Ishikawa (cell line): ENCODE measurements around the gene SPAG6.

Experiments
- CREB1 ChIP-seq: IDR thresholded peaks from 2 replicates; pipeline ENCODE4 v1.6.1; 2012; ENCODE audit warnings: low read depth
- YY1 ChIP-seq: IDR thresholded peaks from 2 replicates; pipeline ENCODE4 v1.6.1; 2012; ENCODE audit warnings: low read depth

DNA sequence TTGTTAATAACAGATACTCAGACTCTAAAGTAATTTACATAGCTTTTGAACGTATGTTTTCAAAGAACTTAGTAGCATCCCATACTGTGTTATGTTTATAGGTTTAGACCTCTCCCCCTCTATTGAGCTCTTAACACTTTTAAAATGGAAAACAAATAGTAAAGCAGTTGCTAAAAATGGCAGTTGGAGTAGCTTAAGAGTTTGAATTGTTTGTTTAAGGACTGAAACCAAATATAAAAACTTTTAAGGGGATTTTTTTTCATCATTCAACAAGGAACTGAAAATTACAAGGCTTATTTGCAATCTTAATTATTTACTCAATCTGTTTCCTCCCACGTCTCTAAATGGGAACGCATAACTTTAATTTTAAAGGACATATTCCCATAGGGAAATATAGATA lies 1.6 kb upstream of the SPAG6 start:
- TF ChIP-seq CREB1 (no peak), YY1 (no peak)
